GM18499 (cell line): Measurements from ENCODE around the gene FYCO1.

Experiments
- ATAC-seq: cut with Tn5 transposase; IDR thresholded peaks from one replicate; pipeline ENCODE4 v1.9.1; 2021; ENCODE audit warnings: moderate number of reproducible peaks; ENCODE audit not compliant: insufficient read depth, unreplicated experiment

The FYCO1 gene

GRCh38 chr3:45868650-45869049 is 127.0 kb downstream of the FYCO1 start:
- ATAC-seq = no peak

- ATAC-seq = no peak
These were observed 127.4 kb downstream of the FYCO1 start for GRCh38 chr3:45868213-45868612.
